ENCODE data around the gene SH2D3A.

Gene SH2D3A

GRCh38 chr19:6734096-6734696 lies 33.0 kb downstream of the SH2D3A start:
- TF ChIP-seq SIN3A (IDR thresholded peaks at IDR 0.05; ENCODE audit: borderline replicate concordance, insufficient read depth, low read length) (no peak), TAF1 (IDR thresholded peaks at IDR 0.05; ENCODE audit: borderline replicate concordance, insufficient read depth, low read length) (no peak), FOXP2 (optimal IDR thresholded peaks at IDR 0.05; ENCODE audit: borderline replicate concordance, extremely low read depth, extremely low read length, insufficient read depth) (no peak), POLR2AphosphoS5 (IDR thresholded peaks at IDR 0.05; ENCODE audit: low read depth, low read length) (no peak)
- TF ChIP-seq, protein P1, sequence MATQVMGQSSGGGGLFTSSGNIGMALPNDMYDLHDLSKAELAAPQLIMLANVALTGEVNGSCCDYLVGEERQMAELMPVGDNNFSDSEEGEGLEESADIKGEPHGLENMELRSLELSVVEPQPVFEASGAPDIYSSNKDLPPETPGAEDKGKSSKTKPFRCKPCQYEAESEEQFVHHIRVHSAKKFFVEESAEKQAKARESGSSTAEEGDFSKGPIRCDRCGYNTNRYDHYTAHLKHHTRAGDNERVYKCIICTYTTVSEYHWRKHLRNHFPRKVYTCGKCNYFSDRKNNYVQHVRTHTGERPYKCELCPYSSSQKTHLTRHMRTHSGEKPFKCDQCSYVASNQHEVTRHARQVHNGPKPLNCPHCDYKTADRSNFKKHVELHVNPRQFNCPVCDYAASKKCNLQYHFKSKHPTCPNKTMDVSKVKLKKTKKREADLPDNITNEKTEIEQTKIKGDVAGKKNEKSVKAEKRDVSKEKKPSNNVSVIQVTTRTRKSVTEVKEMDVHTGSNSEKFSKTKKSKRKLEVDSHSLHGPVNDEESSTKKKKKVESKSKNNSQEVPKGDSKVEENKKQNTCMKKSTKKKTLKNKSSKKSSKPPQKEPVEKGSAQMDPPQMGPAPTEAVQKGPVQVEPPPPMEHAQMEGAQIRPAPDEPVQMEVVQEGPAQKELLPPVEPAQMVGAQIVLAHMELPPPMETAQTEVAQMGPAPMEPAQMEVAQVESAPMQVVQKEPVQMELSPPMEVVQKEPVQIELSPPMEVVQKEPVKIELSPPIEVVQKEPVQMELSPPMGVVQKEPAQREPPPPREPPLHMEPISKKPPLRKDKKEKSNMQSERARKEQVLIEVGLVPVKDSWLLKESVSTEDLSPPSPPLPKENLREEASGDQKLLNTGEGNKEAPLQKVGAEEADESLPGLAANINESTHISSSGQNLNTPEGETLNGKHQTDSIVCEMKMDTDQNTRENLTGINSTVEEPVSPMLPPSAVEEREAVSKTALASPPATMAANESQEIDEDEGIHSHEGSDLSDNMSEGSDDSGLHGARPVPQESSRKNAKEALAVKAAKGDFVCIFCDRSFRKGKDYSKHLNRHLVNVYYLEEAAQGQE (IDR thresholded peaks at IDR 0.05; ENCODE audit: insufficient read depth in 1 of 2, low read depth in 2 of 2, low read length in 2 of 2) = no peak

DNA sequence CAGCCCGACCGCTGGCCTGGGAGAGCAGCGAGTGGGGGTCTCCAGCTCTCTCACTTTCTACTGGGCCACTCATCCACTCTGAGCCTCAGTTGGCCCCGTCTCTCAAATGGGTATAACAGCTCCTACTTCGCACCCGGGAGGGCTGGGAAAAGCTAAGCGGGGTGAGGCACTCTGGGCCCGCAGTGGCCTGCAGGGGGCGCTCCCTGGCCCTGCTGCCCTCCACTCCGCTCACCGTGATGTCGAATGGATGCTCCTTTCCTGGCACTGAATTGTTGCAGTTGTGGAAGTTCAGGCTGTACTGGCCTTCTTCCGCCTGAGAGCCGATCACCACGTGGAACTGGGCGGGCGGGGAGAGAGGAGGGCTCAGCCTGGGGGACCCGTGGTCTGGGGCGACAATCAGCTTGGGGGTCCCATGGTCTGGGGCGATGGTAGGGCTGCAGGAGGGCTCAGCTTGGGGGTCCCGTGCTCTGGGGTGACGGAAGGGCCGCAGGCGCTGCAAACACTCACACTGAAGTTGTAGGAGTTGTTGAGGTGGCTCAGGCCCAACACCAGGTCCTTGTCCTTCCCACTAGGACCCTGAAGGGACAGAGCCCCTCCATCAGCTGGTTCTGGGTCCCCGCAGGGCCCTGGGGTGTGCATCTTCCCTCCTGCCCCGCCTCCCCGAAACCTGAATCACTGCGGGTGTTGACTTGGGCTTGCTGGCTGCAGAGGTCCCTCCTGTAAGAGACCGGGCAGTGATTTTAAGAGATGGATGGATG lies 33.7 kb downstream of the SH2D3A start:
- TF ChIP-seq POLR2AphosphoS5 (IDR thresholded peaks at IDR 0.05; ENCODE audit: low read depth, low read length) (no peak), TAF1 (IDR thresholded peaks at IDR 0.05; ENCODE audit: borderline replicate concordance, insufficient read depth, low read length) (no peak), FOXP2 (optimal IDR thresholded peaks at IDR 0.05; ENCODE audit: borderline replicate concordance, extremely low read depth, extremely low read length, insufficient read depth) (no peak), SIN3A (IDR thresholded peaks at IDR 0.05; ENCODE audit: borderline replicate concordance, insufficient read depth, low read length) (no peak)
- TF ChIP-seq, protein P1 (IDR thresholded peaks at IDR 0.05; ENCODE audit: insufficient read depth in 1 of 2, low read depth in 2 of 2, low read length in 2 of 2) = no peak

DNA sequence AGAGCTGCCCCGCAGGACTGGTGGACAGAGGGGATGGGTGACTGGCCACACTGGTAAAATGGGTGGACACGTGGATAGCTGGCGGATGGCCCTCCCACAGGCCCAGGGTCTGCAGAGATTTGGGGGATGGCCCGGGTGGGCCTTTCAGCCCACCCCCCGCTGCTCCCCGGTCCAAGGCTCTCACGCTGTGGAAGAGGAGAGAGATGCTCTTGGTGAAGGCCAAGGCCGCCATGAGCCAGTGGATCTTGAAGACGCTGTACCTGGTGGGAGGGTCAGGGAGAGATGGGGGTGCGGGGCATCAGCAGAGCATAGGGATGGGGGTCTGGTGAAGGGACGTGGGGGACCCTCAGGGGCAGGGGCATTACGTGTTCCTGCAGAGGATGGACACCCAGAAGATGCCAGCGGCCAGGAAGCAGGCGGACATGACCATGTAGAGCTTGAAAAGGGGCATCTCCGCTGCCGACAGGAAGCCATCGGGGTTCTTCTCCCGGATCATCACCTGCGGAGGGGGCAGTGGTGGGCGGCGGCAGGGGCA lies 34.4 kb downstream of the SH2D3A start:
- TF ChIP-seq, protein P1 (IDR thresholded peaks at IDR 0.05; ENCODE audit: insufficient read depth in 1 of 2, low read depth in 2 of 2, low read length in 2 of 2) = no peak
- no peak for TF ChIP-seq TAF1 (IDR thresholded peaks at IDR 0.05; ENCODE audit: borderline replicate concordance, insufficient read depth, low read length)
- TF ChIP-seq FOXP2 (optimal IDR thresholded peaks at IDR 0.05; ENCODE audit: borderline replicate concordance, extremely low read depth, extremely low read length, insufficient read depth) = no peak
- no peak for TF ChIP-seq SIN3A (IDR thresholded peaks at IDR 0.05; ENCODE audit: borderline replicate concordance, insufficient read depth, low read length)
- TF ChIP-seq POLR2AphosphoS5 (IDR thresholded peaks at IDR 0.05; ENCODE audit: low read depth, low read length) = no peak

- no peak for TF ChIP-seq POLR2AphosphoS5 (IDR thresholded peaks at IDR 0.05; ENCODE audit: low read depth, low read length)
- TF ChIP-seq SIN3A (IDR thresholded peaks at IDR 0.05; ENCODE audit: borderline replicate concordance, insufficient read depth, low read length) = no peak
- no peak for TF ChIP-seq FOXP2 (optimal IDR thresholded peaks at IDR 0.05; ENCODE audit: borderline replicate concordance, extremely low read depth, extremely low read length, insufficient read depth)
- TF ChIP-seq, protein P1 (IDR thresholded peaks at IDR 0.05; ENCODE audit: insufficient read depth in 1 of 2, low read depth in 2 of 2, low read length in 2 of 2) = no peak
- TF ChIP-seq TAF1 (IDR thresholded peaks at IDR 0.05; ENCODE audit: borderline replicate concordance, insufficient read depth, low read length) = no peak
Observed at GRCh38 chr19:6731822-6732221, 35.4 kb downstream of the SH2D3A start.

All from PFSK-1 (cell line).